Measurements from ENCODE around the gene ITM2C. TPM values are rescaled to one million over a fixed set of nuclear protein-coding genes. Genes with fewer than 3 reads are reported as not detected.

Gene ITM2C
- total RNA-seq, 4 donors from 2014 or later = 4.9 to 11.2 (median 10.8) TPM

DNA sequence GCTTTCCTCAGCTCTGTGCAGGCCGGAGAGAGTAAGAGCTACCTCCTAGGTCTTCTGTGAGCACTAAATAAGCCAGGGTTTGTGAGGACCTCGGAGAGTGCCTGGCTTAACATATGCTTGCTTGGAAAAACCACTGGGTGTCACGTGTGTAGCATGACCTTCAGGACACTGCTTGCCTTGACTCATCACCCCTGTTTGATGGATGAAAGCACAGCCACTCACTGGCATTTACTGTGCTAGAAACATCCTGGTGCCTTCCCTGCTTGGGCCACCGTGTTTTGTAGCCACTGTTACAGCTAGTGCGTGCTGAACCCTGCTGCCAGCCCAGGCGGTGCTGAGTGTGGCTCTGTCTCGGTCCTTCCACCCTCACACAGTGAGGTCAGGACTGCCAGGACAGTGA, 34.8 kb upstream of the ITM2C start:
- H3K27me3 ChIP-seq = peaks cover 17 to 21% (median 21%) of the 10 kb centered on the region in 3 donors
- intact Hi-C loops (cut with DNase I; ENCODE audit: low total_unique reads) (no loop called here), in situ Hi-C loops (cut with MboI; ENCODE audit: low sequenced_read_pairs in 4 of 4) (loop anchor here in 2 of 4 donors (5.0 kb wide), 2 partner anchors 142 to 157 kb away; no protein-coding TSS in a partner anchor)

DNA sequence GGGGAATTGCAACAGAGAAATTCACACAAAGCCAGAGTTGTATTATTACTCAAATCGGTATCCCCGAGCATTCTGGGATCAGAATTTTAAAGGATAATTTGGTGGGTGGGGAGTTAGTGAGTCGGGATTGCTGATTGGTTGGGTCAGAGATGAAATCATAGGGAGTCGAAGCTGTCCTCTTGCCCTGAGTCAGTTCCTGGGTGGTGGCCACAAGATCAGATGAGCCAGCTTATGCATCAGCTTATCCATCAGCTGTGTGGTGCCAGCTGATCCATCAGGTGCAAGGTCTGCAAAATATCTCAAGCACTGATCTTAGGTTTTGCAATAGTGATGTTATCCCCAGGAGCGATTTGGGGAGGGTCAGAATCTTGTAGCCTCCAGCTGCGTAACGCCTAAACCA, 34.3 kb upstream of the ITM2C start:
- Histone ChIP-seq H3K4me3 (no peak overlapping the region), H3K27ac (no peak overlapping the region), H3K27me3 (peaks cover 17 to 21% (median 21%) of the 10 kb centered on the region in 3 donors), H3K36me3 (no peaks in the 10 kb centered on the region), H3K4me1 (peaks cover 0 to 3% of the 10 kb centered on the region in 2 donors), H3K9me3 (no peaks in the 10 kb centered on the region)
- in situ Hi-C loops (cut with MboI; ENCODE audit: low sequenced_read_pairs in 4 of 4) = loop anchor here in 1 of 4 donors (5.0 kb wide), 1 partner anchor 142 kb away; no protein-coding TSS in a partner anchor
- no peak for TF ChIP-seq POLR2A (IDR thresholded peaks at IDR 0.05)
- TF ChIP-seq, protein P1, sequence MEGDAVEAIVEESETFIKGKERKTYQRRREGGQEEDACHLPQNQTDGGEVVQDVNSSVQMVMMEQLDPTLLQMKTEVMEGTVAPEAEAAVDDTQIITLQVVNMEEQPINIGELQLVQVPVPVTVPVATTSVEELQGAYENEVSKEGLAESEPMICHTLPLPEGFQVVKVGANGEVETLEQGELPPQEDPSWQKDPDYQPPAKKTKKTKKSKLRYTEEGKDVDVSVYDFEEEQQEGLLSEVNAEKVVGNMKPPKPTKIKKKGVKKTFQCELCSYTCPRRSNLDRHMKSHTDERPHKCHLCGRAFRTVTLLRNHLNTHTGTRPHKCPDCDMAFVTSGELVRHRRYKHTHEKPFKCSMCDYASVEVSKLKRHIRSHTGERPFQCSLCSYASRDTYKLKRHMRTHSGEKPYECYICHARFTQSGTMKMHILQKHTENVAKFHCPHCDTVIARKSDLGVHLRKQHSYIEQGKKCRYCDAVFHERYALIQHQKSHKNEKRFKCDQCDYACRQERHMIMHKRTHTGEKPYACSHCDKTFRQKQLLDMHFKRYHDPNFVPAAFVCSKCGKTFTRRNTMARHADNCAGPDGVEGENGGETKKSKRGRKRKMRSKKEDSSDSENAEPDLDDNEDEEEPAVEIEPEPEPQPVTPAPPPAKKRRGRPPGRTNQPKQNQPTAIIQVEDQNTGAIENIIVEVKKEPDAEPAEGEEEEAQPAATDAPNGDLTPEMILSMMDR (IDR thresholded peaks at IDR 0.05 in 4 of 5, conservative IDR thresholded peaks at IDR 0.05 in 1 of 5) = no peak
- intact Hi-C loops (cut with DNase I; ENCODE audit: low total_unique reads) = no loop called here
- DNase-seq = no peak
- no peak for ATAC-seq

More for the DNA sequence above, 34.8 kb upstream of the ITM2C start:
- Histone ChIP-seq H3K4me1 (peaks cover 0 to 3% of the 10 kb centered on the region in 2 donors), H3K9me3 (no peaks in the 10 kb centered on the region), H3K36me3 (no peaks in the 10 kb centered on the region), H3K4me3 (no peak overlapping the region), H3K27ac (no peak overlapping the region)
- TF ChIP-seq, protein P1 (IDR thresholded peaks at IDR 0.05 in 4 of 5, conservative IDR thresholded peaks at IDR 0.05 in 1 of 5) = no peak
- no peak for TF ChIP-seq POLR2A (IDR thresholded peaks at IDR 0.05)
- no peak for DNase-seq
- ATAC-seq = no peak

DNA sequence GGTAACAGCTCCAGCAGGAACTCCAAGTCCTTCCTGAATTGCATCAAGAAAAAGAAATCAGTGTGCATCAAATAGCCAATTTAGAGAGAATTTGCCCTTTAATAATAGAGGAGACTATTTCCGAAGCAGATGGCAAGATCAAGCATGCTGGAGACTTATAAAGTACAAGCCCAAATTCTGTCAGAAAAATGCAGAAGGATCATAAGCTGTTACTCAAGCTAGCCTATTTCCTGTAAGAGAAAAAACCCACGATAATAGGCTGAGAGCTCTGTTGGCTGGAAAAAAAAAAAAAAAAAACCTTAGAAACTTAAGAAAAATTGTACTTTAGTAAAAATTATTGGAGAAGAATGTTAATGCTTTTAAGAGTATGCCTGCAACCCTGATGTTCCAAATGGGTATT, 24.4 kb upstream of the ITM2C start:
- ATAC-seq (no peak), DNase-seq (no peak)
- Histone ChIP-seq H3K27me3 (peaks cover 0 to 5% (median 3%) of the 10 kb centered on the region in 3 donors), H3K4me1 (no peaks in the 10 kb centered on the region), H3K4me3 (no peak overlapping the region), H3K9me3 (no peaks in the 10 kb centered on the region), H3K36me3 (no peaks in the 10 kb centered on the region), H3K27ac (no peak overlapping the region)
- TF ChIP-seq POLR2A (IDR thresholded peaks at IDR 0.05) = no peak
- intact Hi-C loops (cut with DNase I; ENCODE audit: low total_unique reads) = no loop called here
- in situ Hi-C loops (cut with MboI; ENCODE audit: low sequenced_read_pairs in 4 of 4) = no loop called here

DNA sequence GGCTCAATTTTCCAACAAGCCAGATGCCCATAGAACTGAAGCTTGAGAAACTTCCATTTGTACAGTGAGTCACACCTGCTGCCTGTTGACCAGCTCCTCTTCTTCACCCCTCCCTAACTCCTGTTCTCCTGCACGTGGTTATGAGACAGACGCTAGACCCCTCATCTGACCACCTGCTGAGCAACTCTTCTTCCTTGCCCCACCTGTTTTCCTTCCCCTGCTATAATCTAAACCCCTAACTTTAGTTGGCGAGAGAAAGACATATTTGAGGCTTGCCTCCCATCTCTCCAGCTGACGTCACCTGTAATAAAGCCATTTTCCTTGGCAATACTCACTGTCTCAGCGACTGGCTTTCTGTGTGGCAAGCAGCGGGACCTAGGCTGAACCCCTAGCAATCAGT, 22.3 kb upstream of the ITM2C start:
- H3K4me1 ChIP-seq = no peaks in the 10 kb centered on the region
- in situ Hi-C loops (cut with MboI; ENCODE audit: low sequenced_read_pairs in 4 of 4) = no loop called here
- H3K9me3 ChIP-seq = no peaks in the 10 kb centered on the region
- DNase-seq (no peak), ATAC-seq (no peak)
- peaks cover 3 to 8% (median 5%) of the 10 kb centered on the region in 3 donors for H3K27me3 ChIP-seq
- H3K4me3 ChIP-seq = no peak overlapping the region
- H3K36me3 ChIP-seq = no peaks in the 10 kb centered on the region
- no peak for TF ChIP-seq POLR2A (IDR thresholded peaks at IDR 0.05)
- TF ChIP-seq, protein P1 (IDR thresholded peaks at IDR 0.05 in 4 of 5, conservative IDR thresholded peaks at IDR 0.05 in 1 of 5) = no peak
- intact Hi-C loops (cut with DNase I; ENCODE audit: low total_unique reads) = no loop called here
- no peak overlapping the region for H3K27ac ChIP-seq

DNA sequence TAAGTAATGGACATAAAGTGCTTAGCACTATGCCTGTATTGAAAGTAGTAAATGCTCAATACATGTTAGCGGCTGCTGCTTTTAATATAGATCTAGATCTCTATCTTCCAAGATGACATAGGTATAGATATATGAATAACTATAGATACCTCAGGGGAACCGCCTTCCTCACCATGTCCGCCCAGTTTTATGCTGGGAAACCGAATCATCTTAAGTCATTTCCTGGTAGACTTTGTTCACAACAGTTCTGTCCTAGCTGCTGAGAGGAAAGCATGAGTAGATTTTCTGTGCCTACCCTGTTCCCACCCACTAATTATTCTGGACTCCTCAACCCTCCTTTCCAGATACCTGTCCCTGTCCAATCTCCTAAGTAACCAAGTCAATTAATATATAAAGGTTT, 21.6 kb upstream of the ITM2C start:
- ATAC-seq (no peak), DNase-seq (no peak)
- Histone ChIP-seq H3K27me3 (peaks cover 5 to 9% (median 8%) of the 10 kb centered on the region in 3 donors), H3K9me3 (no peaks in the 10 kb centered on the region), H3K4me3 (no peak overlapping the region), H3K4me1 (no peaks in the 10 kb centered on the region), H3K36me3 (no peaks in the 10 kb centered on the region), H3K27ac (no peak overlapping the region)
- in situ Hi-C loops (cut with MboI; ENCODE audit: low sequenced_read_pairs in 4 of 4) = no loop called here
- intact Hi-C loops (cut with DNase I; ENCODE audit: low total_unique reads) = no loop called here
- TF ChIP-seq, protein P1 (IDR thresholded peaks at IDR 0.05 in 4 of 5, conservative IDR thresholded peaks at IDR 0.05 in 1 of 5) = no peak
- no peak for TF ChIP-seq POLR2A (IDR thresholded peaks at IDR 0.05)

Data from gastrocnemius medialis (tissue), 4 donors.